ENCODE measurements around the gene EPHB1.

The EPHB1 gene

DNA sequence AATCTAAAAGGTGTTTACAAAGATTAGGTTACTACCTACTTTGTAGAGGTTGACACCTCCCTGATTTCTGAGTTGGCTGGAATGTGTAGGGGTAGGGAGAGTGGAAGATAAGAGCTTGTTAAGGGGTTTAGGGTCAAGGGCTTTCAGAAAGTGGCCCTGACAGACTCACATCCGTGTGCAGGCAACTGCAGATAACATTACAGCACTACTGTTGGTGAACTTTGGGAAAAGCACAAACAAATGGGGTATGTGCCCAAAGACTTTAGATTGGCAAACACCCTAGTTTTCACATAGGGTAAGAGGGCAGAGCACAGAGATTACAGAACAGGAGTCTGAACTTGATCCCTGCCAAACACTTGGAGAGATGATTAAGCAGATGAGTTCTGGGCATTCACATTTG, 375.7 kb downstream of the EPHB1 start:
- DNase-seq = no peak

DNA sequence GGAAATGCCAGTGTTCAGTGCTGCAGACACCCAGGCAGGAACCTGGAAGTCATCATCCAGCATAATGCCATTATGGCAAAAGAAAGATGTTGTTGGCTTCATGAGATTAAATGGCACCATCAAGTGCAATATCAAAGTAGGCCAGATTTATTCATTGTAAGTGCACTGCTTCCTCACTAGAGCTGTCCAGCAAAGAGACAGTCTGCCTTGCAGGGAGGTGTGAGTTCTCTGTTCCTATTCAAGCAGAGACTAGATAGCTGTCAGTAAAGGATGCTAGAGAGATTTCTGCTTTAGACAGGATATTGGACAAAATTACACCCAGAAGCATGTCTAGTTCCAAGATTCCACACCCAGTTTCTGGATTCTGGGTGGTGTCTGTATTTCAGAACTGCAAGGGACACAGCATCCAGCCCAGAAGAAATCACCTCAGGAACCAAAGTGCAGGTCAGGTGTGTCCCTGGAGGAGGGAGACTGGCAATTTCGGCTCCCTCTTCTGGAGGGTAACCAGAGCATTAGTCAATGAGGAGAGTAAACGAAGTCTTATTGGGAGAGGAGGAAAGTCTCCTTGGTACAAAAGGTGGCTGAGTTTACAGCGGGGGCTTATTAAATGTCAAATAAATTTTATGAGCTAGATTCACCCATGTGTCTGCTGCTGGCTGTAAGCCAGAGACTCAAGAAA, 377.3 kb downstream of the EPHB1 start:
- no peak for DNase-seq

DNA sequence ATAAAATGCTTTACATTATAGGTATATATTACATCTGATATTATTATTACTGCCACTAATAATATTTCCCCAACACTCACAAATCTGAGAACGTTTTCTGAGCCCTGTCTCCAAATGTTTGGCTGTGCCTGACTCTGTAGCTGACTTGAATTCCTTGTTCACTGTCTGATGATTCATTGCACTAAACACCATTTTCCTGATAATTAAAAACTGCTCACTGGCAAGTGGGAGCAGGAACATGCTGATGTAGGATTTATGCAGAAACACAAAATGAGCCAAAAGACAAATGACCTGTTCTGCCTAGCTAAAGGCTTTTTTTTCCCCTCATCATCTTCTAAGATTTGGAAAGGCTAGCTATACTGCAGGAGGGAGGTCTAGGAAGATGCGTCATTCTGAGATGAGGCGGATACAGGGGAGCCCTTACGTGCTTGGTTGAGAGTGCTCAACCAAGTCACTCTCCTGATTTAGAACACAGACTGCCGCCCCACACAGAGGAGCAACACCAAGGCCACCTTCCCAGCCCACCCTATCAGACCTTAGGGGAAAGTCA, 380.7 kb downstream of the EPHB1 start:
- DNase-seq = no peak

DNA sequence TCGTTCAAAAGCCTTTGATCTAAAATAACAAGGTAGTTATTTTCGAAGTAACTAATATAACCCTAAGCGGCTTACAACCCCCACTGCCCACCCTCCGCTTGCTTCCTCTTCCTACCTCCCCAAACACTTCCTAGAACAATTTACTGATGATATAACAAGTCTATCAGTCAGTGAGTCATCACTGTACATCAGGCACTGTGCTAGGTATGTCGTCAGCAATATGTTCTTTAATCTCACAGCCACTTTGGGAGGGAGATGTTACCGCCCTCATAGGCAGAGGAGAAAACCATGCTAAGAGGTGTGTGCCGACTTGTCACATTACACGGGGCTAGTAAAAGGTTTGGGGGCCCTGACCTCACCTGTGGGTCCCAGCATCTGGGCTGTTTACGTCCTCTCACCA, 381.8 kb downstream of the EPHB1 start:
- DNase-seq = no peak

DNA sequence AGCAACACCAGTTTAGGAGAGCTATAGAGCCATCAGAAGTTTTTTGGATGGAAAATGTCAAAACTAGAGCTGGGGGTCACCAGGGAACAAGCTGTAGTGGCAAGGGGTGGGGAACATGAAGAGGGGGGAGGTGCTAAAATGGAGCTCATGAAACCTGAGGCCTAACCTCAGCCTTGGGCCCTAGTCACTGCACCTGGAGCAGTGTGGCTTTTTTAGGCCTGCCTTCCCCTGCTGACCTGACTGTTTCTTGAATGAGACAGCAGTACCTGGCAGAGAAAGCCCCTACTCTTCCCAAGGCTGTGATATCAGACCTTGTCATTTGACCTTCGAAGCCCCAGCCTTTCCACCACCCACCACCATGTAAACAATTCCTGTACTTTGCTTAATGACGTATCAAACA, 383.5 kb downstream of the EPHB1 start:
- no peak for DNase-seq

DNA sequence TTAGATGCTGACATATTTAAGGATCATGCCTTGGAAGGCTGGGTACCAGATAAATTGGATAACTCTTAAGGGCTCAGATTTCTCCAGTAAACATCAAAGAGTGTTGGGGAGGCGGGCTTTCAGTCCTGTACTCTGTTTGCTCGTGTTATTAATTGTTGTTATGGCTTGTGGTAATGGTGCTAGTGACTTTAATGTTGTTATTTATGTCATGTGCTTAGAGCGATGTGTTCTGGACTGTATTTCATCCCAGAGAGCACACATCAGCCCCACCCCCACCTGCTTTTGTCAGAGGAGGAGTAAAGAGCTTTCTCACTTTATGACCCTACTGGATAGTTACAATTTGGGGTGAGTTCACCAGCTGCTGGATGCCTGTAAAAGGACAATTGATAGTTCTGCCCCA, 386.3 kb downstream of the EPHB1 start:
- no peak for DNase-seq

DNA sequence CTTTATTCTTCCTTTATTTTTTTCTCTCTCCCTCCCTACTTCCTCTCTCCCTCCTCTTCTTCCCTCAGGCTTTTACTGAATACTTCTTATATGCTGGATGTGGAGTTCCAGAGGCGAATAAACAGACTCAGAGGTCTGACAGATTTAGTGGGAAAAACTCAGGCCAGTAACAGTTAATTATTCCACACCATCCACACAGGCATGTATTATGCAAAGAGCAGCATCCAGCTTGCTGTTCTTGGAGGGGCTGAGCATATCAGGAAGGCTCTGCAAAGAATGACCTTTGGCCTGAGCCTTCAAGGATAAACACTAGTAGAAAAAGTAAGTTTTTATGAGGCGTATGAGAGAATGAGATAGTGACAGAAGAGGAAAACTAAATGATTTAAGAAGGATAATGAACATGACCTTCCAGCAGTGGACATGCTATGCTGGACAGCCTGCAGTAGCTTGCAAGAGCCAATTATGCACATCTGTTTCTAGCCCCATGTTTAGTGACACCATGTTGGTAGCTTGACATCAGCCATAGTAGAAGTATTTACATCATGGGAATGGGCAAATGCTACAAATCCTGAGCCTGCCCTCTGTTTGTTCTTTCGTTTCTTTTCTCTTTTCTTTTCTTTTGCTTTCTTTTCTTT, 387.4 kb downstream of the EPHB1 start:
- no peak for DNase-seq

DNA sequence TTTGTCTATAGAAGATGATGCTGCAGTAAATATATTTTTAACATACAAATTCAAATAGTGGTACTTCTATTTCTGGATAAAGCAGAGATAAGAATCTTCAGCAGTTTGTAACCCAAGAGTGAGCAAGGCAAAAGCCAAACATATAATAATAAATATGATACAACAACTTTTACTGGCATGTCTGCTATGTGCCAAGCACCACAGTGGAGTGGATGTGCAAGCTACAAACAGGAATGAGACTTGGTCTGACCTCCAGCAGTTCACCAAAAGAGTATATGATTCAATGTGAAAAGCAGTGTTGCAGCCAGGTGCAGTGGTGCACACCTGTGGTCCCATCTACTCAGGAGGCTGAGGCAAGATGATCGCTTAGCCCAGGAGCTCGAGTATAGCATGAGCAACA, 395.6 kb downstream of the EPHB1 start:
- no peak for DNase-seq

DNA sequence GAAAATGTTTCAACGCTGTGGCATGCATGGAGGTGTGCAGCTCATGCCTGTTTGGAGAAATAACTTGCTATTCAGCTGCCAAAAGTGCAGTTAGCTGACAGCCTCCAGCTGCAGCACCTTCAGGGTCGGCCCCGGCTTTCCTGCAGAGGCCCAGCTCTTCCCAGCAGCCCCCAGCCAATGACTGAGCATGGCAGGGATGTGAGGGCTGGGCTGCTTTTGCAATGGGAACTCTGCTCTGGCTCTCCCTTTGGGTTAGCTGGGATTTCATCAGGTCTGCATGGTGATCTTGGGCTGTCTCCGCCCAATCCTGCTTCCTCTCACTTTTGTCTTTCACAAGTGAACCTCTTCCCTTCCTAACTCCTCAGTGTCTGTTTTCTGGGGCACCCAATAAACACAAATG, 396.6 kb downstream of the EPHB1 start:
- DNase-seq = no peak

DNA sequence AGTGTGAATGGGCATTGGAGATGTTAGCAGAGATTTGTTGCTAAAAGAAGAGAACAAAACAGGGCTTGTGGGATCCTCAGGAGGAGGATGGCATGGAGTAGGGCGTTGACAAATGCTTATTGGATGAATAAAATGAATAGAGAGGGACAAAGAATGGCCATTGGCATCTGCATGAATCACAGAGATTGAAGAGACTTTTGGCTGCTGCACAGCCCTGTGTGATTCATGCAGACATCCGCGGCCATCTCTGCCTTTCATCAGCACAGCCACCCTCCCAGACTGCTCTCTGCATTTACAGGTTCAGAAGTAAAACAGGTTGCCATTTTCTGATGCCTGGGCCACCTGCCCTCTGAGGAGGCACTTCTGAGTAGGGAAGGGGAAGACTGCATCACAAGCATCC, 397.9 kb downstream of the EPHB1 start:
- no peak for DNase-seq

DNA sequence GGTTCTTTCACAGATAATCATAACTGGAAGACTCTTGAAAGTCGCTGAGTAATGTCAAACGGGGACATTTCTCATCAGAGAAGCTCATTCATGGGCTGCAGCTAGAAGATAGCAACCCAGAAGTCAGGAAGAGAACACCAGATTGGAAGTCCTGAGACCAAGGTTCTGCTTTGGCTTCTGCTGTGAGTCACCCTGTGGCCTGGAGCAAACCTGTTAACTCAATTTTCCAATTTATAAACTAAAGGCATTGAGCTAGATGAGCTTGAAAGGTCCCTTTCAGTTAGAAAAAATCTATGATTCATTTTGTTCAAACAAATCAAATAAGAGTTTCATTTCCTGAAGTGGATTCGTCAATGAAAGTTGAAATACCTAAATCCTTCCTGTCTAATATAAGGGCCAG, 402.2 kb downstream of the EPHB1 start:
- DNase-seq = no peak

DNA sequence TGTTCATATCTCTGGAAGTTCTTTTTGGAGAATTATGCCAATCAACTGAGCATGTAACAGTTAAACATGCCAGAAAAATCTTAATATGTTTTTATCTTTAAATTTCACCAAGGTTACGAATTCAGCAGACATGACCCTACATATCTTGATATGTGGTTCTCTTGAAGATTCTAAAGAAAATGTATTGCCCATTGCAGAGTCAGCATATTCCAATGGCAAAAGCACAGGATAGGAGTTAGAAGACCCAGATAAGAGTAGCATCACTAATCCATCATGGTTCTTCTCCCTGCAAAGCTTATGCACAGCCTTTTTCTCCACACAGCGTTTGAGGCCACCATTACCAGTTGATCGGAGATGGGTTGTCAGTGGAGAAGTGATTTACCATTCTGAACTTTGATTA, 402.8 kb downstream of the EPHB1 start:
- DNase-seq = no peak

DNA sequence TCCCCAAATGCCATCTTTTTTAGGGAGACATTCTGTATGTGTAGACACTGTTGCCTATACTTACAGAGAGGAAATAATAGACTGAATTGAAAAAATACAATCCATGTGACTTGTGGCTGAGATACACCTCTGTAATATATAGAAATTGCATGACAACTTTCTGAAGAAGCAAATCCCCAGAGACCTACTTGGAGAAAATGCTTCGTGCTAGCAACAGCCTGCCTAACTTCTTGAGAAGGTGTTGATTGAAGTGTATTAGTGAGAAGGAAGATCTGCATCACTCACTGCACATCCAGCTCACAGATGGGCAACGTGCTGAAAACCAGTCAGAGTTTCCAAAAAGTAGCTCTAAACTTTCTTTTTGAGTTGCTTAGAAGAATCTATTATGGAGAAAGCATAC, 404.1 kb downstream of the EPHB1 start:
- DNase-seq = no peak

DNA sequence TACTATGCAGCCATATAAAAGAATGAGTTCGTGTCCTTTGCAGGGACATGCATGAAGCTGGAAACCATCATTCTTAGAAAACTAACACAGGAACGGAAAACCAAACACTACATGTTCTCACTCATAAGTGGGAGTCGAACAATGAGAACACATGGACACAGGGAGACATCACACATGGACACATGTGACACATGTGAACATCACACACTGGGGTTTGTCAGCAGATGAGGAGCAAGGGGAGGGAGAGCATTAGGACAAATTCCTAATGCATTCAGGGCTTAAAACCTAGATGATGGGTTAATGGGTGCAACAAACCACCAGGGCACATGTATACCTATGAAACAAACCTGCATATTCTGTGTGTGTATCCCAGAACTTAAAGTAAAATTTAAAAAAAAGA, 408.0 kb downstream of the EPHB1 start:
- no peak for DNase-seq

DNA sequence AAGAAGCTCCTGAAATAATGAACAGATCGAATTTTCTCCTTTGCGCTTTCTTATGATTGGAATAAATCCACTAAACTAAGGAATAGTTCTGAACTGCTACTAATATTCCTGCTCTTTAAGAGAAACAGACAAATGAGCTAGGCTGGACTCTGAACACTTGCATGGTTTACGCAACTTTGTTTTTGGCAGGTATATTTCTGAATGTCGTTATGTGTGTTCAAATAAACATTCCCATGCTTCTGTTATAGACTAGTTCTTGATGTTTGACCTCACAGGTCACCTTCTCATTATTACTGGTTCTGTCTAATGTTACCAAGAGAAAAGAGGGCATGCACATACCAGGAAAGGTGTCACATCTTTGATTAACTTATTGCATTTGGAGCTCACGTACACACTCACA, 418.2 kb downstream of the EPHB1 start:
- no peak for DNase-seq

DNA sequence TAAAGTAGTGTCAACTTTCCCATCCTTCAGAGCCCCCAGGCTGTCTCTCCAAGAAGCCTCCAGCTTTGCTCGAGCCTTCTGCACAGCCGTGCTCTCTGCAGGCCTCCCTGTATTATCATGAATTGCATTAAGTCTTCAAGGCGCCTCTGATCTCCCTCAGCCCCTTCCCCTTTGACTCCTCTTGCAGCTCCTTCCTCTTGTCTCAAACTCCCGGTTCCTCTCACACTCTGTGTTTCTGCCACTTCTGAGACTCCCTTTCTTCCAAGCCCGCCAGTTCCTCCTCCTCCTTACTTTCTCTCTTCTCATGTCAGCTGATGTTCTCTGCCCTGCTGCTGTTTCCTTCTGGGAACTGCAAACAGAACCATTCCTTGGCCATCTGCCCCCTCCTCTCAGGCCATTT, 418.8 kb downstream of the EPHB1 start:
- no peak for DNase-seq

DNA sequence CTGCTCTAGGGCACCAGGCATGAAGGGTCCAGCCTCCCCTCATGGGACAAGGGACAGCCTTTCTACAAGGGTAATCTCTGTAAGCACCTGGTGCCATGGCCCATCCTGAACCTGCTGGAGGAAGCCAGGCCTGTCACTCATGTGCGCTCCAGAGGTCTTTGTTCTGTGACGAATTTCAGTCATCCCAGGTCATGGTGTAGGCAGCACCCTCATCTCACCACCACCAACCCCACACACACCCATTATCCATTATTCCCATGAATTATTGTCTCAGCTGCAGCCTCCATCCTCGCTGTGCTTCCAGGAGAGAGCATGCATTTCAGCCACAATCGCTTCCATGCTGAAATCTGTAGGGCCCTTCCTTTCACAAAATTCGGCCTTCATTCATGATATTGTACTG, 419.3 kb downstream of the EPHB1 start:
- DNase-seq = no peak

DNA sequence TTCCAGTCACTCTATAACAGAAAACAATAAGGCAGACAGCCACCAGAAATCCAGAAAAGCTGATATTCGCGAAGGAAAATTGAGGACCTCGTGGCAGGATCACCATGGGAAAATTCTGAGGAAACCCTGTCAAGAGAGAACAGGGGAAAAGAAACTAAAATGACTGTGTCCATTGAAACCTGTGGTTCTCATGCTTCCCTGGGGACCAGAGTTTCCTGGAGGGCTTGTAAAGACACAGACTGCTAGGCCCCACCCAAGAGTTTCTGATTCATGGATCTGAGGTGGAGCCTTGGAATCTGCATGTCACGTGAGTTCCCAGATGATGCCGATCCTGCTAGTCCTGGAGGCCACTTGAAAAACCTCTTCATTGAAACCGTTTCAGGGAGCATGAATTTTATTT, 420.5 kb downstream of the EPHB1 start:
- peak; percentile 27 for DNase-seq

DNA sequence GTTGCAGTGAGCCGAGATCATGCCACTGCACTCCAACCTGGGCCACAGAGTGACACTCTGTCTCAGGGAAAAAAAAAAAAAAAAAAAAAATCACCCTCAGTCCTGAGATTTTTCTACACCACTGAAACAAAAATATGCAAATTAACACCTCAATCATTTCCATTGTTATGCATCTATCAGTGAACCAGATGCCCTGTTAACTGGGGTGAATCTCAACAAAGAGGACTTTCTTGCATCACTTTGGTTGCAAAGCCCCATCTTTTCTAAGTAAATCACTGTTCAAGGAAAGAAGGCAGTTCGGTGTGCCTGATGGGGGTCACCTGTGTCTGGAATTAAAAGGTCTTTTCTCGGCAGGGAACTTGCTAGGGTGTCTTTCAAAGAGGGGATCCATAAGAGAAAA, 421.6 kb downstream of the EPHB1 start:
- DNase-seq = no peak

DNA sequence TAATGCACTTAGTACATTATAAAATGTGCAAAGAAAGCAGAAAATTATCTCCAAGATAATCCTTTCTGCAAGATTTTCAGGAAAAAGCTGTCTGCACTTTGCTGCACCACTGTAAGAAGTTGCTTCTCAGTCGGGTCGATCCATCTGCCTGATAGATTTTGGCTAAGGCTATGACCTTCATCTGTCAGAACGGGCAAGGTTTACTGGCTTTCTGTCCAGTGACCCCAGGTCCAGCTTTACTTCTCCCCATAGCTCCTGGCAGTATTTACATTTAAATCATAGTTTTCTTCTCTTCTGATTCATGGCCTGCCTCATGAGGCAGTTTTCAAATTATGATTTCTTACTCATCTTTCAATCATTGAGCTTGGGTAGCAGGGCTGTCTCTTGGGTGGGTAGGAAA, 422.7 kb downstream of the EPHB1 start:
- DNase-seq = no peak

DNA sequence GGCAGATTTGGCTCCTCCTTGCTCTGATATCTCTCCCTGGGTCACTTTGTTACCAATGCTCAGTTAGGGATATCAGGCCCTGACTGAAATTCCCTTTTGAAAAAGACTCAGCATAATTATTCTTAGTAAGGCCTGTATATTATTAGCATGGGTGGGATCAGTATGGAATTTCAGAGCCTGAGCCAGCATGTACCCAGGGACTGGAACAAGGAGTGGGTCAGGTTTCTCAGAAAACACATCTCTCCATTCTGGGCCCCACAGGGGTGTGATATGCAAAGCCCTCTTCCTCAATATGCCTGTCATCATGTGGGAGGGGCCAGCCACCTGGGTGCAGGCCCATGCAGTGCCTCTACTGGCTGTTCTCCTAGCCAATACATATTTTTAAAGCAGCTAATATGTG, 423.2 kb downstream of the EPHB1 start:
- no peak for DNase-seq

DNA sequence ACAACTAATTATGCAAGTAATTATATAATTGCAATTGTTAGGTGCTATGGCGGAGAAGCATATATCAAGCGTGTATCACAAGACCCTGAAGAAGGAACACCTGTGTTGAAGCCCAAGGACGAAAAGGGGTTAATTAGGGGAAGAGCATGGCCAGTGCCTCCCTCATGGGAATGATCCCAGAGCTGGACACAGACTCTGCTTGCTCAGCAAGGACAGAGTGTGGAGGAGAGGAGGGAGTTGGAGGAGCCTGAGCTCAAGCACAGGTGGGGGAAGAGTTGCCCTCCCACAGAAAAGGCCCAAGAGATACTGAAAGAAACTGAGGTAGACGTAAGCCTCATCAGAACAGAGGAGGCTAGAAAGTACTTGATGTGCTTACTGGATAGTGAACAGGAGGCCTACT, 423.7 kb downstream of the EPHB1 start:
- no peak for DNase-seq

DNA sequence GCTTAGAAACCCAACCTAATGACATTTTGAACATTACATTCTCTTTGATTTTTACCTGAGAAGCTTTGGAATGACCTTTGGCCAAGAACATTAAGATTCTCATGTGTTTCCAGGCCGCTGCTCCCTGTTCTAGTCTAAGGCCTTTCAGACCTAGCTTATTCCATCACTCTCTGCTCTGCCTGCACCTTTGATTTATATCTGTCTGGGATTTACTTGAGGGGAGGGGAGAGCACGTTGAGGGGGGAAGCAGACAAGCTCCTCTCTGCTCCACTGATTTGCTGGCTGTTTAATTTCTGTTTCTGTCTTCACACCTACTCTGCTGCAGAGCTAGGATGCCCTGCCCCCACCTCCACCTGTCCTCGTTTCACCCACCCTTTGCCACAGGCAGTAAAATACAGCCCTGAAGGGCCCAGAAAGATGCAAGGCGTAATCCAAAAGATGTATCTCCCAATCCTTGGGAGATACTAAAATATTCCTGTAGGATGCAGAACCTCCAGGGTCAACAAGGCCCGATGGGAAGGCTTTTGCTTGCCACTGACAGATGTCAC, 429.8 kb downstream of the EPHB1 start:
- DNase-seq = no peak

DNA sequence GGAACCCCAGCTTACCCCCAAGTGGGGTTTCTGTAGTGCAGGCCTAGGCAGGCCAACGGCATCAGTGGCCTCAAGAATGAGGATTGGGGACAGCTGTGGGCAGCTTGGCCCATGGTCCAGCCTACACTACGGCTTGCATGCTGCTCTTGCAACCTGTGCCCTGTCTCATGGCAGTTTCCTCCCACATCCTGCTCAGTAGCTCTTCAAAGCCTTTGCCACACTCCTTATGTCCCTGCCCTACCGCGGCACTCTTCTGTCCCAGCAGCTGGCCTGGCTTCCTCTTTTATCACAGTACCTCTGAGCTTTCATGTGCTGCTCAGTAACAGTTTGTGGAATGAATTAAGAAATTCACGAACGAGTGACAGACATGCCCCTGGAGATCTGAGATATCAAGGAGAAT, 431.0 kb downstream of the EPHB1 start:
- no peak for DNase-seq
